GM10266 (cell line): Measurements from ENCODE around the gene TENM4.

Experiments used
- DNase-seq: peaks from one replicate; pipeline ENCODE4 v3.0.0; 2012; ENCODE audit errors: extremely low spot score
- TF ChIP-seq, protein P1 (sequence below): IDR thresholded peaks from 2 replicates; pipeline ENCODE4 v1.5.1; 2012; ENCODE audit warnings: mild to moderate bottlenecking, low read depth; ENCODE audit not compliant: control insufficient read depth, insufficient read depth; ENCODE audit errors: missing control alignments

The TENM4 gene

DNA sequence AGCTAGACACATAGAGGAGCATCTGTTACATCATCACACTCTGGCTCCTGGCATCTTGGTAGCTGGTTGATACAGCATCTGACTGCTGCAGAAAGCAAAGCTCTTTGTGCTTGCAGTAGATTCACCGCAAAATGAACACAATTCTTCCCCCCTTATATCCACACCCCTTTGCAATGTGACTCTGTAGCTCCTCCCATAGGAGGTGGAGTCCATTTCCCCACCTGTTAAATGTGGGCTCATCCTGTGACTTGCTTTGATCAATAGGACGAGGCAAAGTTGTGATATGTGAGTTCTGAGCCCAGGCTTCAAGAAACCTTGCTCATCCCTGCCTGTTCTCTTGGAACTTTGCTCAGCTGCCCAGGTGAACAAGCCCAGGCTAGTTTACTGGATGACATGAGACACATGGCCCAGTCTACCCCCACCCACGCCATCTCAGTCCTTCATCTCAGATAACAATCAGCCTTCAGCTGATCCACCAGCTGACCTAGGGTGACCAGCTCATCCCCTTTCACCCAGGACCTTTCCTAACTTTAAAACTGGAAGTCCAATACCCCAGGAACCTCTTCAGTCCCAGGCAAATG, 272.2 kb downstream of the TENM4 start:
- TF ChIP-seq, protein P1, sequence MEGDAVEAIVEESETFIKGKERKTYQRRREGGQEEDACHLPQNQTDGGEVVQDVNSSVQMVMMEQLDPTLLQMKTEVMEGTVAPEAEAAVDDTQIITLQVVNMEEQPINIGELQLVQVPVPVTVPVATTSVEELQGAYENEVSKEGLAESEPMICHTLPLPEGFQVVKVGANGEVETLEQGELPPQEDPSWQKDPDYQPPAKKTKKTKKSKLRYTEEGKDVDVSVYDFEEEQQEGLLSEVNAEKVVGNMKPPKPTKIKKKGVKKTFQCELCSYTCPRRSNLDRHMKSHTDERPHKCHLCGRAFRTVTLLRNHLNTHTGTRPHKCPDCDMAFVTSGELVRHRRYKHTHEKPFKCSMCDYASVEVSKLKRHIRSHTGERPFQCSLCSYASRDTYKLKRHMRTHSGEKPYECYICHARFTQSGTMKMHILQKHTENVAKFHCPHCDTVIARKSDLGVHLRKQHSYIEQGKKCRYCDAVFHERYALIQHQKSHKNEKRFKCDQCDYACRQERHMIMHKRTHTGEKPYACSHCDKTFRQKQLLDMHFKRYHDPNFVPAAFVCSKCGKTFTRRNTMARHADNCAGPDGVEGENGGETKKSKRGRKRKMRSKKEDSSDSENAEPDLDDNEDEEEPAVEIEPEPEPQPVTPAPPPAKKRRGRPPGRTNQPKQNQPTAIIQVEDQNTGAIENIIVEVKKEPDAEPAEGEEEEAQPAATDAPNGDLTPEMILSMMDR: no peak
- no peak for DNase-seq

DNA sequence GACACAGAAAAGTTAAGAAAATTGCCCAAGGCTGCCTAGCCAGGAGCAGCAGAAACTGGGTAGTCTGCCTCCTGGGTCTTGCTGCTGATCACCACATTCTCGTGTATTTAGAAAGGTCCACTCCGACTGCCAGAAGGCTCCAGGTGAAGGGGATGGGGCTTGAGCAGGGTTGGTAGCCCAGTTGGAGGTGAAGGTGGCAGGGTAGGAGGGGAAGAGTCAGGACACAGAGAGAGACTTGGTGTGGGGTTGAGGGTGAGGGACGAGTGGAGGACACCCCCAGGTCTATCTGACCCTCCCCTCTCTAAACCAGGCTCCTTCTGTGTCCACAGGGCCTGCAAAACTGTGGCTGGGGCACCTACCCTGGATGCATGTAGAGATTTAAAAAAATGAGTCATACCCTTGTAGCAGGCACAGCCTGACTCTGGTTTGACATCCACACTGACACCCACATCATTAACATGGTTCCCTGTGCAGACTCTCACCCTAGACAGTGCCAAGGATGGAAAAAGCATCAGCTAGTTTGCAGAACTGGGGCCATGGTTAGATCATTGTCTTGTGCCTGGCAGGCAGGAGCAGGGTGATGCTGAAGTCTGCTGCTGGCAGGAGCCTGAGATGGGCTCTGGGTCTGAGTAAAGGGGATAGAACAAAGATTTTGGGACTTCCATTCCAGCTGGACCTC, 273.2 kb downstream of the TENM4 start:
- DNase-seq: no peak
- TF ChIP-seq, protein P1: no peak

DNA sequence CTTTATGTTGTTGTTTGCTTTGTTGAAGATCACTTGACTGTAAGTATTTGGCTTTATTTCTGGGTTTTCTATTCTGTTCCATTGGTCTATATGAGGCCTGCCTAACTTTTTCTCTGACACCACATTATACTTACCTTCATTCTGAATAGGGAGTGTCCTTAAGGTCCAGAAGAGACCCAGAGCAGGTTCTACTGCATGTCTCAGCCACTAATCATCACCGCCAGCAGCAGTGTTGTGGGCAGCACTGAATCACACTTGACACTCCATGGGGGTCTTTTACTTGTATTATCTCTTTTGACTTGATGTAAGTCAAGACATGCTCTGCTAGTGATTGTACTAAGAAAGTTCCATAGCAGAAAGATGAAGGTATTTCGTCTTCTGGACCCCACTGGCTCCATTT, 274.9 kb downstream of the TENM4 start:
- DNase-seq: no peak
- TF ChIP-seq, protein P1: no peak

DNA sequence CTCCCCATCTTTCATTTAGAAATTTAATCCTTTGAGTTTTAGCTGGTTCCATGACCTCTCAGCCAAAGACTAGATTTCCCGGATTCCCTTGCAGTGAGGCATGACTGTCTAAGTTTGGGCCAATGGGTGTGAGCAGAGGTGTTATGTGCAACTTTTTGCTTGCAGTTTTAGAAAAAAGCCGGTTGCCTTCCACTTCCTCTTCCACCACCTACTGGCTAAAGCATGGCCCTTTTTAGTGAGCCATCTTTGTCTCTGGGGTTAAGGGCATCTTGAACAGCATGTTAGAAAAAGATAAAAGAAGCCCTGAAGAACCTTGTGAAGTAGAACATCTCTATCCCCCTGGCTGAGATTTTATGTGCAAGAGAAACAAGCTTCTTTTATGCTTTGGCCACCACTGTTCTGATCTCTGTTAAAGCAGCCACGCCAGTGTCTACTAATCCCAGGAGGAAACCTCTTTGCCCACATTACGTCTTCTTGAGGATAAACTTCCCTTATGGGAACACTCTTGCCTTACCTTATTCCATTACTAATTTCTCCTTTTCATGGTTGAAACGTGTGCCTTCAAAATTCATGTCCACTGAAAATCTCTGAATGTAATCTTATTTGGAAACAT, 279.9 kb downstream of the TENM4 start:
- TF ChIP-seq, protein P1: peak; percentile 30
- DNase-seq: no peak

DNA sequence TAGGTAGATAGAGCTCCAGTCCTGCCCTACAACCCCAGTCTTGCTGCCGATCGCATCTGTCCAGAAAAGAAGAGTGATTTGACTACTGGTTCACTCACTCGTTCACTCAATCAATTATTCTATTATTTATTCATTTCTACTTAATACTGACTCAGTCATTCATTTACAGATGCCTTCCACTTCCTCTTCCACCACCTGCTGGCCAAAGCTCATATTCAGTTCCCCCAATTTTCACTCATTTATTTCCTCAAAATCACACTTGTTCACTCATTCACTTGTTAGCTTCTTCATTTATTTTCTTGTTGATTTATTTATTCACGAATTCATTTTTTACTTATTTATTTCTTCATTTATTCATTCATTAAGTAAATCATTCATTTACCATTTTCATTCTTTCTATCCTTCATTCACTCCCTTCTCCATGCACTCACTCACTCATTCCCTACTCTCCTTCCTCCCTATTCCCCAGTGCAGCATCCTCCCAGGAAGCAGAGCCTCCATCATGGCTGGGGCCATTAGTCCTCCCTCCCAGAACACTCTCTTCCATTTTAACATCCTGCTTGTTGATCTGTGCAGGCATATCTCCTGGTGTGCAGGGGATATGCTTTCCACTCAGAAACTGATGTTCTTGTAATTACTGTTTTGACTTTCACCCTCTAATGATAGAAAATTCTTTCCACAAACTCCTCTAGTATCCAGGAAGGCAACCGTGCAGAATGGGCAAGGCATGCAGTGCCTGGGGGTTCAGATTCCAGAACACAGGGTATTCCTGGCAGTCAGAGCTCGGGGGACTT, 281.0 kb downstream of the TENM4 start:
- no peak for DNase-seq
- TF ChIP-seq, protein P1: no peak

DNA sequence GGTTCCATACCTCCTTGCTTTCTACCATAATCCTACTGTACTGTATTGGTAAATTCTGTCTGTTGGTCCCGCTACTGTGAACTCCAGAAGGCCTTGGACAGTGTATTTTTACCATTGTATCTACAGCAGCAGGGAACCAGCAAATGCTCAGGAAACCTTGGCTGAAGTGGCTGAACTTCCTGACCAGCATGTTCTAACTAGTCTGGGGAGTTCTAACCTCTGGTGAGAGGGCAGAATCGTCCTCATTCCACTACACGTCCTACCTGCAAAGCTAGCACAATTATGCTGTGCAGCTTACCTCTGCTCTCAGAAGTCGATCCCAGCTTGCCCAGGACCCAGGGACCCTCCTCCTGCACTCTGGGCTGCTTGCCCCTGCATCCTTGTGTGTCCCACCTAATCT, 283.1 kb downstream of the TENM4 start:
- no peak for DNase-seq
- TF ChIP-seq, protein P1: no peak
